GM12878 (cell line): ENCODE data around the gene NCAN. TPM values are rescaled to one million over a fixed set of nuclear protein-coding genes. Genes with fewer than 3 reads are reported as not detected.

ENCODE experiments used
- BACH1 ChIP-seq: fragments of 450-650 bp; IDR thresholded peaks from 2 replicates; pipeline ENCODE4 v1.6.1; 2017; ENCODE audit warnings: mild to moderate bottlenecking, borderline replicate concordance
- BHLHE40 ChIP-seq, 2 experiments: fragments of 450-650 bp in 1 of 2; IDR thresholded peaks; 2 replicates each; pipeline ENCODE4 v1.6.1; 2011 to 2017; ENCODE audit warnings: low read depth in 2 of 2, borderline replicate concordance in 1 of 2, improper control_type of control experiment in 1 of 2, low read length in 1 of 2, mild to moderate bottlenecking in 1 of 2
- BMI1 ChIP-seq: fragments of 450-650 bp; IDR thresholded peaks from 2 replicates; pipeline ENCODE4 v1.6.1; 2016; ENCODE audit warnings: mild to moderate bottlenecking, moderate library complexity, borderline replicate concordance
- CEBPB ChIP-seq, 2 experiments: fragments of 150-350 bp in 1 of 2; IDR thresholded peaks; 2 replicates each; pipeline ENCODE4 v1.6.1; 2012 to 2014; ENCODE audit warnings: low read depth in 2 of 2, low read length in 2 of 2, borderline replicate concordance in 1 of 2, inconsistent platforms in 1 of 2
- CREB1 ChIP-seq: IDR thresholded peaks from 2 replicates; pipeline ENCODE4 v1.6.1; 2012; ENCODE audit warnings: low read depth, mild to moderate bottlenecking, inconsistent platforms
- HDAC6 ChIP-seq: fragments of 200-600 bp; sonication (generic); IDR thresholded peaks from one replicate; pipeline ENCODE4 v1.8.0; 2017; ENCODE audit warnings: antibody characterized with exemption; ENCODE audit not compliant: unreplicated experiment
- IRF5 ChIP-seq: fragments of 450-650 bp; IDR thresholded peaks from 2 replicates; pipeline ENCODE4 v1.6.1; 2017; ENCODE audit warnings: borderline replicate concordance
- MLLT1 ChIP-seq: fragments of 450-650 bp; IDR thresholded peaks from 2 replicates; pipeline ENCODE4 v1.6.1; 2016; ENCODE audit warnings: mild to moderate bottlenecking
- MYC ChIP-seq: IDR thresholded peaks from 2 replicates; pipeline ENCODE4 v1.6.1; 2011; ENCODE audit warnings: mild to moderate bottlenecking, low read length, moderate library complexity, inconsistent platforms; ENCODE audit not compliant: insufficient read depth, insufficient replicate concordance, insufficient read length, severe bottlenecking
- NRF1 ChIP-seq: conservative IDR thresholded peaks from 2 replicates; pipeline ENCODE4 v1.6.1; 2011; ENCODE audit warnings: mild to moderate bottlenecking, low read depth, low read length, improper control_type of control experiment
- PAX8 ChIP-seq: fragments of 450-650 bp; IDR thresholded peaks from 2 replicates; pipeline ENCODE4 v1.6.1; 2017; ENCODE audit warnings: mild to moderate bottlenecking, moderate library complexity
- RELB ChIP-seq: fragments of 450-650 bp; IDR thresholded peaks from 2 replicates; pipeline ENCODE4 v1.6.1; 2017; ENCODE audit warnings: low read depth, mild to moderate bottlenecking, moderate library complexity
- SMAD1 ChIP-seq: fragments of 450-650 bp; IDR thresholded peaks from 2 replicates; pipeline ENCODE4 v1.6.1; 2018; ENCODE audit warnings: mild to moderate bottlenecking, low read depth; ENCODE audit not compliant: partially characterized antibody
- TCF3 ChIP-seq: IDR thresholded peaks from 2 replicates; pipeline ENCODE4 v1.6.1; 2012; ENCODE audit warnings: low read depth, mild to moderate bottlenecking, low read length, borderline replicate concordance; ENCODE audit not compliant: insufficient read depth
- TCF7 ChIP-seq: IDR thresholded peaks from 2 replicates; pipeline ENCODE4 v1.6.1; 2014; ENCODE audit warnings: antibody characterized with exemption, borderline replicate concordance
- USF2 ChIP-seq: IDR thresholded peaks from 2 replicates; pipeline ENCODE4 v1.6.1; 2011; ENCODE audit warnings: low read depth, low read length, improper control_type of control experiment, borderline replicate concordance
- WRNIP1 ChIP-seq: IDR thresholded peaks from 2 replicates; pipeline ENCODE4 v1.6.1; 2011; ENCODE audit warnings: low read depth, low read length, improper control_type of control experiment, borderline replicate concordance
- ZNF274 ChIP-seq: IDR thresholded peaks from one replicate; pipeline ENCODE4 v1.8.0; 2011; ENCODE audit not compliant: insufficient read length, insufficient read depth
- ZNF384 ChIP-seq: IDR thresholded peaks from 2 replicates; pipeline ENCODE4 v1.6.1; 2012; ENCODE audit warnings: low read depth, mild to moderate bottlenecking, low read length, improper control_type of control experiment, borderline replicate concordance
- ZNF687 ChIP-seq: fragments of 450-650 bp; IDR thresholded peaks from 2 replicates; pipeline ENCODE4 v1.6.1; 2017; ENCODE audit warnings: mild to moderate bottlenecking, moderate library complexity
- polyA plus RNA-seq, 11 experiments: library from polyadenylated mRNA; depleted of rRNA in 4 of 11; unstranded in 6 of 11; stranded (reverse) in 5 of 11; fragments of >200 nt; fragmentation: Nextera tagmentation in 4 of 11; fragmentation: Illumina TruSeq in 1 of 11; extraction: Ambion mirVana in 4 of 11; extraction: Trizol in 1 of 11; gene quantifications; 1 replicate in 1 of 11; 2 replicates in 10 of 11; pipeline versions ENCODE4 v1.2.1 to v1.2.3, GENCODE V29; 2011 to 2016; ENCODE audit warnings: inconsistent platforms in 2 of 11, missing spikeins in 2 of 11, low read depth in 1 of 11
- total RNA-seq, 4 experiments: library from RNA; depleted of rRNA in 3 of 4; stranded (reverse); fragments of >200 nt in 3 of 4; fragmentation: Illumina TruSeq in 1 of 4; extraction: Trizol in 1 of 4; gene quantifications; 2 replicates each; pipeline versions ENCODE4 v1.2.1 to v1.2.3, GENCODE V29; 2013 to 2021

The NCAN gene
- total and polyA plus RNA-seq, 10 of the 15 experiments (the other 5 are each of a cell fraction or from before 2014, with no cell fraction given), result 0.02 to 0.34 (median 0.12) TPM; not detected in 1

- peak in 1 of 2 experiments; percentile 54; a peak in 2 of 4 replicates for TF ChIP-seq BHLHE40 (IDR thresholded peaks at IDR 0.05; ENCODE audit: borderline replicate concordance in 1 of 2, low read depth in 2 of 2, low read length in 1 of 2)
- TF ChIP-seq TCF7, result no peak
- TF ChIP-seq CREB1, result no peak
- TF ChIP-seq MYC, result no peak
- no peak for TF ChIP-seq TCF3
- TF ChIP-seq ZNF384, result no peak
- no peak for TF ChIP-seq HDAC6
- no peak for TF ChIP-seq NRF1
- no peak for TF ChIP-seq MLLT1
- no peak for TF ChIP-seq ZNF687
- no peak for TF ChIP-seq USF2
- no peak for TF ChIP-seq PAX8
- no peak for TF ChIP-seq RELB
- no peak for TF ChIP-seq CEBPB (IDR thresholded peaks at IDR 0.05; ENCODE audit: borderline replicate concordance in 1 of 2, low read depth in 2 of 2, low read length in 2 of 2)
- TF ChIP-seq ZNF274, result no peak
- no peak for TF ChIP-seq BACH1
- no peak for TF ChIP-seq BMI1
- TF ChIP-seq WRNIP1, result no peak
- no peak for TF ChIP-seq IRF5
- no peak for TF ChIP-seq SMAD1
Observed at GRCh38 chr19:19224852-19225494, 13.2 kb downstream of the NCAN start (continued).
